Endothelial cell of umbilical vein (primary cell): Measurements from ENCODE around the gene RASAL2. TPM values are rescaled to one million over a fixed set of nuclear protein-coding genes. Genes with fewer than 3 reads are reported as not detected.

Experiments
- BruUV-seq: library from RNA; stranded (reverse); fragments of 400-500 nt; replicated peaks from 2 replicates; lab custom pipeline; 2021; lab: Mats Ljungman, UMichigan
- CTCF ChIA-PET: fragments of 300-600, 350-600 bp; sonication (Branson Sonifier 250); formaldehyde crosslinking; loops from one replicate; lab custom pipeline; 2021; ENCODE audit warnings: antibody characterized with exemption, inconsistent platforms; lab: Charles Lee
- POLR2A ChIA-PET: fragments of 300-600, 350-600 bp; sonication (Branson Sonifier 250); formaldehyde crosslinking; loops from one replicate; lab custom pipeline; 2021; ENCODE audit warnings: antibody characterized with exemption, inconsistent platforms; lab: Charles Lee
- DNase-seq: peaks from one replicate; pipeline ENCODE4 v3.0.0-alpha.2; 2011; ENCODE audit warnings: low read depth, low spot score
- FAIRE-seq: peaks from 2 replicates; lab custom pipeline; 2011; peaks lifted over from hg19 to GRCh38; lab: Jason Lieb, UNC
- H2AFZ ChIP-seq: 2 replicates; pipeline ENCODE4 v1.6.0; 2012; ENCODE audit warnings: low read depth, low read length, control low read depth, inconsistent platforms
- H3K27ac ChIP-seq: 2 replicates; pipeline ENCODE4 v1.5.1; 2011; ENCODE audit warnings: low read depth, mild to moderate bottlenecking, control low read depth, low read length, moderate library complexity; ENCODE audit not compliant: insufficient read depth
- H3K27me3 ChIP-seq, 2 experiments: 2 replicates each; pipeline versions ENCODE4 v1.6.0 to v1.6.1; 2011; ENCODE audit warnings: low read length in 2 of 2, mixed read lengths in 1 of 2; ENCODE audit not compliant: control insufficient read depth in 2 of 2, insufficient read depth in 2 of 2
- H3K36me3 ChIP-seq, 2 experiments: 2 replicates in 1 of 2; 3 replicates in 1 of 2; pipeline ENCODE4 v1.5.1; 2011; ENCODE audit warnings: low read length in 2 of 2, mild to moderate bottlenecking in 1 of 2, moderate library complexity in 1 of 2; ENCODE audit not compliant: control insufficient read depth in 2 of 2, insufficient read depth in 2 of 2; ENCODE audit errors: extremely low read depth in 1 of 2
- H3K4me1 ChIP-seq: 3 replicates; pipeline ENCODE4 v1.5.1; 2011; ENCODE audit warnings: mild to moderate bottlenecking, low read length; ENCODE audit not compliant: control insufficient read depth, insufficient read depth; ENCODE audit errors: extremely low read depth
- H3K4me2 ChIP-seq: 2 replicates; pipeline ENCODE4 v1.6.1; 2011; ENCODE audit warnings: low read length, control low read depth, mixed read lengths; ENCODE audit not compliant: insufficient read depth
- H3K4me3 ChIP-seq, 3 experiments: fragments of 200-600 bp in 1 of 3; sonication (generic), shearing (Covaris generic) in 1 of 3; replicated peaks in 1 of 3; 2 replicates each; pipeline ENCODE4 v1.5.1; 2011 to 2016; ENCODE audit warnings: control low read depth in 3 of 3, low read length in 3 of 3, mild to moderate bottlenecking in 2 of 3, inconsistent platforms in 1 of 3, low read depth in 1 of 3, moderate library complexity in 1 of 3; ENCODE audit not compliant: insufficient read depth in 1 of 3
- H3K79me2 ChIP-seq: 2 replicates; pipeline ENCODE4 v1.6.0; 2012; ENCODE audit warnings: low read length, inconsistent platforms; ENCODE audit not compliant: control insufficient read depth, insufficient read depth
- H3K9ac ChIP-seq: replicated peaks from 2 replicates; pipeline ENCODE3; 2011; ENCODE audit warnings: low read length, control low read depth; ENCODE audit not compliant: insufficient read depth; ENCODE audit errors: extremely low read depth
- H3K9me1 ChIP-seq: replicated peaks from 3 replicates; pipeline ENCODE4 v1.6.0; 2011; ENCODE audit warnings: mild to moderate bottlenecking, low read length; ENCODE audit not compliant: control insufficient read depth, insufficient read depth; ENCODE audit errors: extremely low read depth
- H3K9me3 ChIP-seq: replicated peaks from 2 replicates; pipeline ENCODE4 v1.5.1; 2012; ENCODE audit warnings: low read length, inconsistent platforms; ENCODE audit not compliant: control insufficient read depth, insufficient read depth
- H4K20me1 ChIP-seq: replicated peaks from 2 replicates; pipeline ENCODE3; 2011; ENCODE audit warnings: mild to moderate bottlenecking, low read length; ENCODE audit not compliant: control insufficient read depth, insufficient read depth; ENCODE audit errors: extremely low read depth
- EZH2 ChIP-seq: IDR thresholded peaks from 2 replicates; pipeline ENCODE4 v1.6.1; 2012; ENCODE audit warnings: borderline replicate concordance, low read depth, mild to moderate bottlenecking, moderate library complexity, low read length, inconsistent platforms; ENCODE audit not compliant: severe bottlenecking
- FOS ChIP-seq: IDR thresholded peaks from 2 replicates; pipeline ENCODE4 v1.6.1; 2011; ENCODE audit warnings: mild to moderate bottlenecking, low read length, moderate library complexity, borderline replicate concordance; ENCODE audit not compliant: insufficient read depth
- GATA2 ChIP-seq: IDR thresholded peaks from 2 replicates; pipeline ENCODE4 v1.7.0; 2011; ENCODE audit warnings: low read depth, mild to moderate bottlenecking, moderate library complexity, mixed read lengths, low read length; ENCODE audit not compliant: insufficient read length, insufficient read depth
- JUN ChIP-seq: IDR thresholded peaks from 2 replicates; pipeline ENCODE4 v1.6.1; 2011; ENCODE audit warnings: borderline replicate concordance, low read depth; ENCODE audit not compliant: insufficient read length, insufficient read depth
- MYC ChIP-seq: IDR thresholded peaks from one replicate; pipeline ENCODE4 v1.6.1; 2011; ENCODE audit warnings: mild to moderate bottlenecking, low read depth, low read length
- POLR2A ChIP-seq: IDR thresholded peaks from 2 replicates; pipeline ENCODE4 v1.6.1; 2012; ENCODE audit warnings: low read depth, mild to moderate bottlenecking, control low read depth, low read length
- POLR2AphosphoS5 ChIP-seq: IDR thresholded peaks from 2 replicates; pipeline ENCODE4 v1.6.1; 2012; ENCODE audit warnings: low read depth, mild to moderate bottlenecking, control low read depth, low read length, moderate library complexity; ENCODE audit not compliant: insufficient read depth
- dilution Hi-C: fragments of 300-500 bp; cut with MboI; formaldehyde crosslinking; loops from one replicate; pipeline ENCODE4 v1.15.0; 2019; ENCODE audit warnings: low sequenced_read_pairs; ENCODE audit not compliant: extremely low pct_ligation_motif_present
- intact Hi-C: fragments of 100-400 bp; cut with micrococcal nuclease; formaldehyde crosslinking; loops from one replicate; pipeline ENCODE4 v1.10.0; 2022
- polyA plus RNA-seq, 4 experiments: library from polyadenylated mRNA; depleted of rRNA in 3 of 4; stranded (reverse) in 3 of 4; unstranded in 1 of 4; fragments of >200 nt; gene quantifications; 2 replicates each; pipeline versions ENCODE4 v1.2.1 to v1.2.3, GENCODE V29; 2011 to 2012; ENCODE audit warnings: missing spikeins in 1 of 4
- total RNA-seq: library from RNA; stranded (reverse); gene quantifications from 2 replicates; pipeline ENCODE4 v1.2.3, GENCODE V29; 2021
- TF ChIP-seq, protein P1 (sequence below), 2 donors: IDR thresholded peaks; 1 replicate in 1 of 2; 2 replicates in 1 of 2; pipeline ENCODE4 v1.5.1; 2011; ENCODE audit warnings: low read length in 2 of 2, mild to moderate bottlenecking in 2 of 2, moderate library complexity in 2 of 2, control low read depth in 1 of 2, inconsistent platforms in 1 of 2, low read depth in 1 of 2; ENCODE audit not compliant: insufficient read depth in 1 of 2; ENCODE audit errors: extremely low read depth in 1 of 2
- TF ChIP-seq, protein P2 (sequence below): IDR thresholded peaks from 2 replicates; pipeline ENCODE4 v1.6.1; 2011; ENCODE audit not compliant: insufficient read depth, insufficient read length

RASAL2 gene
- total and polyA plus RNA-seq, 2 donors (not counting 3 experiments of a cell fraction or from before 2014, with no cell fraction given) = 12.5 to 15.5 TPM

DNA sequence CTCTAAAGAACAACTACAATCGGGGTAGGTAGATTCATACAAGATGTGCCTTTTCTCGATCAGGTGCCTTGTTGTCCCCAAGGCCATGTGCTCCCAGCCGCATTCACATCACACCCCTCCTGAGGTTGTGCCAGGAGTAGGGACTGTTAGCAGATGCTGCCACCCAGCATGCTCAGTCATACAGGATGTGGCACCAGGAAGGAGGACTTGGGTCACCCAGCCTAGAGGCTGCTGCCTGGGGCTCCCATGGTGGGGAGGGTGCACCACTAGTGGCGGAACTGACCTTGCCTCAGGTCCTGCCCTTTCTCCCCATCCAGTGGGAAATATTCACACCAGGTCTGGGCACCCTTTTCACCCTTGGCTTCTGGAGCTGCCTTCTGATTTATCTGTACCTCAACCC is 427.3 kb downstream of the RASAL2 start:
- dilution Hi-C loops (no loop called here), intact Hi-C loops (no loop called here)
- Histone ChIP-seq H3K4me2 (no peak overlapping the region), H4K20me1 (no peaks in the 10 kb centered on the region), H3K36me3 (no peaks in the 10 kb centered on the region), H3K9me1 (no peaks in the 10 kb centered on the region), H3K27me3 (peaks cover 0 to 2% of the 10 kb centered on the region in 2 experiments), H3K79me2 (no peaks in the 10 kb centered on the region), H3K9ac (no peak overlapping the region), H3K4me1 (no peaks in the 10 kb centered on the region), H3K27ac (no peak overlapping the region), H3K9me3 (no peaks in the 10 kb centered on the region), H2AFZ (no peak overlapping the region), H3K4me3 (no peak overlapping the region)
- ChIA-PET CTCF (interaction anchor here (3.6 kb wide), 1 partner anchor 12 kb away, joined by 13 read pairs; no protein-coding TSS in a partner anchor), POLR2A (no interaction called here)
- BruUV-seq = no TSS peak
- FAIRE-seq (no peak), DNase-seq (no peak)
- TF ChIP-seq GATA2 = no peak
- TF ChIP-seq POLR2A = no peak
- TF ChIP-seq MYC = no peak

DNA sequence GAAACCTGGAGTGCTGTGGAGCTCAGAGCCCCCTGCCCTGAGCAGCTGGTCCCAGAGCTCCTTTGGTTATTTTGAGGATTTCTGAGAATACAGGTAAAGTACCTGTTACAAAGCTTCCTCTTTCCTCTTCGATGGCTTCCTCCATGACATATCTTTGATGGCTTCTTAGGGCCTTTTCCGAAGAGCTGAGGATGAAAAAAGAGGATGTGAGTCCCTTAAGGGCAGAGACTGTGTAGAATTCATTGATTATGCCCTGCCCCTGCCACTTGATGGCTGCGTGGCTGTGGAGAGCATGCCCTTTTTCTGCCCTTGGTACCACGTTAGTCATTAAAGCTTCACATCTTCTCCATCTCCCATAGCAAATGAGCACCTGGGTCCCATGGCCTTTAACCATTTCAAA is 433.2 kb downstream of the RASAL2 start:
- BruUV-seq = no TSS peak
- no peak for FAIRE-seq
- CTCF ChIA-PET = interaction anchor here (0.7 to 3.2 kb wide), 8 partner anchors 16 to 476 kb away, joined by 3 to 26 read pairs (median 4); no protein-coding TSS in a partner anchor

More for the DNA sequence above, 433.2 kb downstream of the RASAL2 start:
- Histone ChIP-seq H3K36me3 (no peaks in the 10 kb centered on the region), H3K27ac (no peak overlapping the region), H2AFZ (no peak overlapping the region), H4K20me1 (no peaks in the 10 kb centered on the region), H3K79me2 (no peaks in the 10 kb centered on the region), H3K4me2 (no peak overlapping the region), H3K27me3 (no peaks in the 10 kb centered on the region), H3K9me3 (no peaks in the 10 kb centered on the region), H3K9me1 (no peaks in the 10 kb centered on the region), H3K9ac (no peak overlapping the region), H3K4me1 (no peaks in the 10 kb centered on the region), H3K4me3 (no peak overlapping the region)
- intact Hi-C loops = no loop called here
- TF ChIP-seq EZH2 (no peak), POLR2A (no peak), MYC (no peak), GATA2 (no peak), JUN (no peak), FOS (no peak), POLR2AphosphoS5 (no peak)
- TF ChIP-seq, protein P1, sequence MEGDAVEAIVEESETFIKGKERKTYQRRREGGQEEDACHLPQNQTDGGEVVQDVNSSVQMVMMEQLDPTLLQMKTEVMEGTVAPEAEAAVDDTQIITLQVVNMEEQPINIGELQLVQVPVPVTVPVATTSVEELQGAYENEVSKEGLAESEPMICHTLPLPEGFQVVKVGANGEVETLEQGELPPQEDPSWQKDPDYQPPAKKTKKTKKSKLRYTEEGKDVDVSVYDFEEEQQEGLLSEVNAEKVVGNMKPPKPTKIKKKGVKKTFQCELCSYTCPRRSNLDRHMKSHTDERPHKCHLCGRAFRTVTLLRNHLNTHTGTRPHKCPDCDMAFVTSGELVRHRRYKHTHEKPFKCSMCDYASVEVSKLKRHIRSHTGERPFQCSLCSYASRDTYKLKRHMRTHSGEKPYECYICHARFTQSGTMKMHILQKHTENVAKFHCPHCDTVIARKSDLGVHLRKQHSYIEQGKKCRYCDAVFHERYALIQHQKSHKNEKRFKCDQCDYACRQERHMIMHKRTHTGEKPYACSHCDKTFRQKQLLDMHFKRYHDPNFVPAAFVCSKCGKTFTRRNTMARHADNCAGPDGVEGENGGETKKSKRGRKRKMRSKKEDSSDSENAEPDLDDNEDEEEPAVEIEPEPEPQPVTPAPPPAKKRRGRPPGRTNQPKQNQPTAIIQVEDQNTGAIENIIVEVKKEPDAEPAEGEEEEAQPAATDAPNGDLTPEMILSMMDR (IDR thresholded peaks at IDR 0.05; ENCODE audit: extremely low read depth in 1 of 2, insufficient read depth in 1 of 2, low read depth in 1 of 2, low read length in 2 of 2) = no peak
- TF ChIP-seq, protein P2, sequence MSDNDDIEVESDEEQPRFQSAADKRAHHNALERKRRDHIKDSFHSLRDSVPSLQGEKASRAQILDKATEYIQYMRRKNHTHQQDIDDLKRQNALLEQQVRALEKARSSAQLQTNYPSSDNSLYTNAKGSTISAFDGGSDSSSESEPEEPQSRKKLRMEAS = no peak
- POLR2A ChIA-PET = no interaction called here
- no peak for DNase-seq
- dilution Hi-C loops = no loop called here
